GM20000 (cell line): ENCODE results near the gene SPINK5.

Source experiments
- DNase-seq: peaks from one replicate; pipeline ENCODE4 v3.0.0; 2012; ENCODE audit warnings: low spot score
- TF ChIP-seq, protein P1 (sequence below): IDR thresholded peaks from 2 replicates; pipeline ENCODE4 v1.5.1; 2012; ENCODE audit warnings: mild to moderate bottlenecking, control low read depth; ENCODE audit errors: extremely low read depth, missing control alignments

SPINK5 gene

GRCh38 chr5:148083203-148083602 is 19.4 kb downstream of the SPINK5 start:
- DNase-seq, result no peak
- TF ChIP-seq, protein P1, sequence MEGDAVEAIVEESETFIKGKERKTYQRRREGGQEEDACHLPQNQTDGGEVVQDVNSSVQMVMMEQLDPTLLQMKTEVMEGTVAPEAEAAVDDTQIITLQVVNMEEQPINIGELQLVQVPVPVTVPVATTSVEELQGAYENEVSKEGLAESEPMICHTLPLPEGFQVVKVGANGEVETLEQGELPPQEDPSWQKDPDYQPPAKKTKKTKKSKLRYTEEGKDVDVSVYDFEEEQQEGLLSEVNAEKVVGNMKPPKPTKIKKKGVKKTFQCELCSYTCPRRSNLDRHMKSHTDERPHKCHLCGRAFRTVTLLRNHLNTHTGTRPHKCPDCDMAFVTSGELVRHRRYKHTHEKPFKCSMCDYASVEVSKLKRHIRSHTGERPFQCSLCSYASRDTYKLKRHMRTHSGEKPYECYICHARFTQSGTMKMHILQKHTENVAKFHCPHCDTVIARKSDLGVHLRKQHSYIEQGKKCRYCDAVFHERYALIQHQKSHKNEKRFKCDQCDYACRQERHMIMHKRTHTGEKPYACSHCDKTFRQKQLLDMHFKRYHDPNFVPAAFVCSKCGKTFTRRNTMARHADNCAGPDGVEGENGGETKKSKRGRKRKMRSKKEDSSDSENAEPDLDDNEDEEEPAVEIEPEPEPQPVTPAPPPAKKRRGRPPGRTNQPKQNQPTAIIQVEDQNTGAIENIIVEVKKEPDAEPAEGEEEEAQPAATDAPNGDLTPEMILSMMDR, result no peak

DNA sequence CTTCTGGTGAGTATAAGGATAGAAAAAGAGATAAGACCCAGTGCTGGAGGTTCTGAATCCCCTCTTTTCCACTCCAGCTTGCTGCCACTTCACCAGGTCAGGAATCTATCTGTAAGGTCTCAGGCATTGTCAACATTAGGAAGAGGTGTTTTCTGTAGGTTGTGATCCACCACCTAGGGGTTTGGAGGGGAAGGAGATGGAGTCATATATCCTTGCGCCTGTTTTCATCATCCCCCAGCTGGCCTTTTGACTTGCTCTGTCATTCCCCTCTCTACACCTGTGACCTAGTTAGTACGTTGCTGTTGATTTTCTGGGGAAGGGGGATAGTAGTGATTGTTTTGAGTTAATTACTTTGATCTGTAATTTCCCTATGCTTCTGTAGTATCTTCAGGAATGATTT is 20.5 kb downstream of the SPINK5 start:
- no peak for DNase-seq
- TF ChIP-seq, protein P1, result no peak

GRCh38 chr5:148085310-148085709 is 21.5 kb downstream of the SPINK5 start:
- DNase-seq, result no peak
- TF ChIP-seq, protein P1, result no peak

- TF ChIP-seq, protein P1, result no peak
- no peak for DNase-seq
Observed at GRCh38 chr5:148085977-148086705, 22.4 kb downstream of the SPINK5 start.

- TF ChIP-seq, protein P1, result no peak
- DNase-seq, result no peak
Observed at GRCh38 chr5:148090146-148090772, 26.5 kb downstream of the SPINK5 start.

- TF ChIP-seq, protein P1, result no peak
- no peak for DNase-seq
Observed at GRCh38 chr5:148090773-148091250, 27.0 kb downstream of the SPINK5 start.
